Measurements from ENCODE around the gene PLD3.

Gene PLD3

GRCh38 chr19:40392894-40393517 is 44.5 kb downstream of the PLD3 start:
- H3K4me1 ChIP-seq = peaks cover 0 to 12% (median 4%) of the 10 kb centered on the region in 10 experiments; a peak in 8 of 20 replicates
- H3K36me3 ChIP-seq = no peaks in the 10 kb centered on the region; a peak in 1 of 22 replicates
- H3K4me3 ChIP-seq = no peak overlapping the region
- H3K9me3 ChIP-seq (replicated peaks in 1 of 11) = no peaks in the 10 kb centered on the region
- H4K20me1 ChIP-seq = peaks cover 0 to 31% (median 0%) of the 10 kb centered on the region in 11 experiments; a peak in 2 of 22 replicates
- H3K27ac ChIP-seq = no peak overlapping the region
- peak overlapping the region in 2 of 11 experiments; percentile 31 to 42; a peak in 2 of 22 replicates for H3K4me2 ChIP-seq
- no peak for TF ChIP-seq Cebpa-rat (IDR thresholded peaks at IDR 0.05)
- no peaks in the 10 kb centered on the region for H3K27me3 ChIP-seq
- no peak overlapping the region for H3K9ac ChIP-seq

- Histone ChIP-seq H3K27me3 (no peaks in the 10 kb centered on the region), H3K4me1 (peaks cover 0 to 13% (median 5%) of the 10 kb centered on the region in 10 experiments; a peak in 8 of 20 replicates), H4K20me1 (peaks cover 0 to 31% (median 0%) of the 10 kb centered on the region in 11 experiments; a peak in 2 of 22 replicates), H3K27ac (no peak overlapping the region), H3K4me2 (no peak overlapping the region), H3K9ac (no peak overlapping the region), H3K36me3 (no peaks in the 10 kb centered on the region; a peak in 1 of 22 replicates), H3K9me3 (replicated peaks in 1 of 11) (no peaks in the 10 kb centered on the region), H3K4me3 (no peak overlapping the region)
- no peak for TF ChIP-seq Cebpa-rat (IDR thresholded peaks at IDR 0.05)
These were observed 45.7 kb downstream of the PLD3 start for GRCh38 chr19:40393894-40394815.

DNA sequence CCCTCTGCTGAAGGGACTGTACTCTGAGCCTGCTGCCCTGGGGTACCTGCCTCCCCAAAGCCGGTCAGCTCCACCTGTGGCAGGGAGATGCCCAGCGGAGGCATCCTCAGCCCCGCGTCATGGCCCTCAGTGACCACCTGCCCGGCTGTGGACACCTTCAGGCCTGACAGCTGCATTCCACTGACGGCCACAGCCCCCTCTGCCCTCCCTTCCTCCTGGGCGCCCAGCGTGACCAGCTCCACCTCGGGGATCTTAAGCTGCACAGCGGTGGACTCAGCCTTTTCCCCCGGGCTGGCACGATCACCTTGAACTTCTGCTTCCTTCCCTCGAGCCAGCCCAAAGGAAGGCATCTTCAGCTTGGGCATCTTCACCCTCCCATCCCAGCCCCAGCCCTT is 46.3 kb downstream of the PLD3 start:
- Histone ChIP-seq H3K4me1 (peaks cover 0 to 13% (median 5%) of the 10 kb centered on the region in 10 experiments; a peak in 8 of 20 replicates), H3K27ac (no peak overlapping the region), H3K27me3 (no peaks in the 10 kb centered on the region), H3K9me3 (replicated peaks in 1 of 11) (no peaks in the 10 kb centered on the region), H3K9ac (no peak overlapping the region), H4K20me1 (peaks cover 0 to 31% (median 0%) of the 10 kb centered on the region in 11 experiments; a peak in 2 of 22 replicates), H3K4me2 (no peak overlapping the region), H3K4me3 (no peak overlapping the region), H3K36me3 (no peaks in the 10 kb centered on the region; a peak in 1 of 22 replicates)
- no peak for TF ChIP-seq Cebpa-rat (IDR thresholded peaks at IDR 0.05)

DNA sequence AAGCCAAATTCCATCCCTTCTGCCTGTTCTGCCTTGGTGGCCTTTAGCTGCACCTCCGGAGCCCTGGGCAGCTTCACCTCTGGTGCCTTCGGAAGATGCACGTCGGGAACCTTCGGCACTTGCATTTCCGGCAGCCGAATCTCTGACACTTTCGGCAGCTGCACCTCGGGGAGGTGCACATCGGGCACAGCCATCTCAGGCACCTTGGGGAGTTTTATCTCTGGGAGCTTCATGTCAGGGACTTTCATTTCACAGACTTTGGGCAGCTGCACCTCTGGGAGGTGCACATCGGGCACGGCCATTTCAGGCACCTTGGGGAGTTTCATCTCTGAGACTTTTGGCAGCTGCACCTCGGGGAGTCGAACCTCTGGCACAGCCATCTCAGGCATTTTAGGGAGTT is 47.5 kb downstream of the PLD3 start:
- Histone ChIP-seq H3K27ac (no peak overlapping the region), H3K4me1 (peaks cover 0 to 13% (median 5%) of the 10 kb centered on the region in 10 experiments; a peak in 8 of 20 replicates), H3K36me3 (no peaks in the 10 kb centered on the region; a peak in 1 of 22 replicates), H3K27me3 (no peaks in the 10 kb centered on the region), H3K9me3 (replicated peaks in 1 of 11) (no peaks in the 10 kb centered on the region), H3K4me2 (no peak overlapping the region), H3K9ac (no peak overlapping the region), H3K4me3 (no peak overlapping the region), H4K20me1 (peaks cover 0 to 31% (median 0%) of the 10 kb centered on the region in 11 experiments; a peak in 2 of 22 replicates)
- no peak for TF ChIP-seq Cebpa-rat (IDR thresholded peaks at IDR 0.05)

DNA sequence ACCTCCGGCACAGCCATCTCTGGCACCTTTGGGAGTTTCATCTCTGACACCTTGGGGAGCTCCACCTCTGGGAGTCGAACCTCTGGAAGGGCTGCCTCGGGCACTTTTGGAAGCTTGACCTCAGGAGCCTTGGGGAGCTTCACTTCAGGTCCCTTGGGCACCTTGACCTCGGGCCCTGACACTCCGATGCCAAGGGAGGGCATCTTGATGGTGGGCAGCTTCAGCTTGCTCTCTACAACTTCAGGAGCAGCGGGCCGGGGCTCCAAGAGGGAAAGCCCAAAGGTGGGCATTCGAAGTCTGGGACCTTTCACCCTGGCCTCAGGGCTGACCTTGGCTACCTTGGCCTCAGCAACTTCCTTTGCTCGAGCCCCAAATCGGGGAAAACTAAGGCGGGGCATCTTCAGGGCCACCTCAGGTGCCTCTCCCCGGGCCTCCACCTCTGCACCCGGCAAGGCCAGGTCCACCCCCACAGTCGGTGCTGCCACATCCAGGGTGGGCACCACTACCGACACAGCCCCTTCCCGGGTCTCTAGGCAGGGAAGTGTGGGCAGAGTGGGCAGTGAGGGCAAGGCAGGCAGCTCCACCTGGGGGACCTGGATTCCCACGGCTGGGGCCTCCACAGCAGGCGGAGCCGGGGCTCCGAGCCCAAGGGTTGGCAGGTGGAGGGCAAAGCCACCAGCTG is 48.5 kb downstream of the PLD3 start:
- no peaks in the 10 kb centered on the region for H3K27me3 ChIP-seq
- H3K9ac ChIP-seq = no peak overlapping the region
- peaks cover 0 to 13% (median 4%) of the 10 kb centered on the region in 10 experiments; a peak in 8 of 20 replicates for H3K4me1 ChIP-seq
- H3K27ac ChIP-seq = no peak overlapping the region
- H3K36me3 ChIP-seq = no peaks in the 10 kb centered on the region; a peak in 1 of 22 replicates
- H3K9me3 ChIP-seq (replicated peaks in 1 of 11) = no peaks in the 10 kb centered on the region
- H4K20me1 ChIP-seq = peaks cover 0 to 31% (median 0%) of the 10 kb centered on the region in 11 experiments; a peak in 2 of 22 replicates
- no peak overlapping the region for H3K4me2 ChIP-seq
- TF ChIP-seq Cebpa-rat (IDR thresholded peaks at IDR 0.05) = no peak
- no peak overlapping the region for H3K4me3 ChIP-seq

GRCh38 chr19:40397568-40397906 is 49.0 kb downstream of the PLD3 start:
- no peak overlapping the region for H3K9ac ChIP-seq
- H3K4me3 ChIP-seq = no peak overlapping the region
- no peak overlapping the region for H3K27ac ChIP-seq
- H3K36me3 ChIP-seq = no peaks in the 10 kb centered on the region; a peak in 1 of 22 replicates
- H4K20me1 ChIP-seq = peaks cover 0 to 31% (median 0%) of the 10 kb centered on the region in 11 experiments; a peak in 2 of 22 replicates
- no peak for TF ChIP-seq Cebpa-rat (IDR thresholded peaks at IDR 0.05)
- H3K9me3 ChIP-seq (replicated peaks in 1 of 11) = no peaks in the 10 kb centered on the region
- H3K27me3 ChIP-seq = no peaks in the 10 kb centered on the region
- H3K4me1 ChIP-seq = peaks cover 0 to 8% (median 1%) of the 10 kb centered on the region in 10 experiments; a peak in 10 of 20 replicates
- no peak overlapping the region for H3K4me2 ChIP-seq

DNA sequence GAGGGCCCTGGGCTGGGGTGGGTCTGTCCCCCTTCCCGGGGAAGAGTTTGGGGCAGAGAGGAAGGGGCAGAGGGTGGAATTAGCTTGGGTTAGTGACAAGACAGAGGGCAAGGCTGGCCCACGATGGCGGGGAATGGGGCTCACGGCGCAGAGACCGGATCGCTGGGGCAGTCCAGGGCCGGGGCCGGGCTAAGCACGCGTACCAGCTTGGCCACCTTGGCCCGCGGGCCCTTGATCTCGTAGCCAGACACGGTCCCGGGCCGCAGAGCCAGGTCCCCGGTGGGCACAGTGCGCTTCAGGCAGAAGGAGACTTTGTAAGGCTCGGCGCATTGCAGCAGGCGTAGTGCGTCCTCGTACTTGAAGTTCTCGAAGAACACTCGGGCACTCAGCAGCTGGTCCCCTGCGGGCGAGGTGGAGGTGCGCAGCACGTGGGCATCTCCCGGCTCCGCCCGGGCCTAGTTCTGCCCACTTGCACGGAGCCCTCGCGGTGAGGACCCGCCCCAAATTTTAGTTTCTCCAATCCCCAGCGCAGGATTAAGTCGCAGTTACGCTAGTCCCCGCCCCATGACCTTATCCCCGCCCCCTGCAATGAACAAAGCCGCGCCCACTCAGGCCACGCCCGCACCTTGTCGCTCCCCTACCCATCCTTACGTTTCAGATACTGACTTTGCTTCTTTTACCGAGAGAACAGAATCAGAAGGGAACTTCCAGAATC is 50.1 kb downstream of the PLD3 start:
- Histone ChIP-seq H3K9ac (no peak overlapping the region), H3K27me3 (no peaks in the 10 kb centered on the region), H4K20me1 (peaks cover 0 to 31% (median 0%) of the 10 kb centered on the region in 11 experiments; a peak in 2 of 22 replicates), H3K27ac (no peak overlapping the region), H3K9me3 (replicated peaks in 1 of 11) (no peaks in the 10 kb centered on the region), H3K36me3 (no peaks in the 10 kb centered on the region; a peak in 1 of 22 replicates), H3K4me2 (peak overlapping the region in 4 of 11 experiments; percentile 13 to 32 (median 16); a peak in 1 of 22 replicates), H3K4me1 (peaks cover 0 to 13% (median 8%) of the 10 kb centered on the region in 10 experiments; a peak in 15 of 20 replicates), H3K4me3 (no peak overlapping the region)
- no peak for TF ChIP-seq Cebpa-rat (IDR thresholded peaks at IDR 0.05)

DNA sequence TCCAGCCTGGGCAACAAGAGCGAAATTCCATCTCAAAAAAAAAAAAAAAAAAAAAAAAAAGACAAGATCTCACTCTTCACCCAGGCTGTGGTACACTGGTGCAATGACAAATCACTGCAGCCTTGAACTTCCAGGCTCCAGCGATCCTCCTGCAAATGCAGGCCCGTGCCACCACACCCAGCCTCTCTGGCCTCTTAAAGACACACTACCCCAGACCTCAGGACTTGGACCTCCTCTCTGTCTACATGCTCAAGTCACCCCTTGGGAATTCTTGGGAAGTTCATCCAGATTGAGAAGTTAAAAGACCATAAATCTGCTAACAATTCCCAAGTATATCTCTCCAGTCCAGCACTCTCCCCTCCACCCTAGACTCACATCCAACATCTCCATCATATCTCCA is 52.1 kb downstream of the PLD3 start:
- peaks cover 0 to 18% (median 0%) of the 10 kb centered on the region in 11 experiments; a peak in 2 of 22 replicates for H4K20me1 ChIP-seq
- H3K27ac ChIP-seq = no peak overlapping the region
- H3K9ac ChIP-seq = no peak overlapping the region
- no peaks in the 10 kb centered on the region; a peak in 1 of 22 replicates for H3K36me3 ChIP-seq
- no peaks in the 10 kb centered on the region for H3K9me3 ChIP-seq (replicated peaks in 1 of 11)
- H3K4me1 ChIP-seq = peaks cover 4 to 25% (median 20%) of the 10 kb centered on the region in 10 experiments; a peak in 17 of 20 replicates
- no peak overlapping the region for H3K4me2 ChIP-seq
- H3K4me3 ChIP-seq = no peak overlapping the region
- no peaks in the 10 kb centered on the region for H3K27me3 ChIP-seq
- TF ChIP-seq Cebpa-rat (IDR thresholded peaks at IDR 0.05) = no peak
